ENCODE results near the gene GAGE12F.
"Not testable (repeated sequence)": the region's sequence is repeated elsewhere in the genome, so short reads cannot be mapped to it uniquely, and the experiment has no call there.

GAGE12F gene

GRCh38 chrX:49560542-49560941 is at the start of gene GAGE12F:
GAGE12F (plus strand) TSS chrX:49560842; CDS start chrX:49561997, 1,155 bp downstream.
- DNase-seq (ENCODE audit: low read depth in 2 of 2) = not testable (repeated sequence)

GRCh38 chrX:49531877-49532276 is 28.8 kb upstream of the GAGE12F start, which contains the start of gene GAGE12C:
GAGE12C (plus strand) TSS chrX:49532177; CDS start chrX:49533332, 1,155 bp downstream.
- not testable (repeated sequence) for DNase-seq (ENCODE audit: low read depth in 2 of 2)

GRCh38 chrX:49541433-49541832 is 19.2 kb upstream of the GAGE12F start, which contains the start of gene GAGE12D:
GAGE12D (plus strand) TSS chrX:49541733; CDS start chrX:49542888, 1,155 bp downstream.
- not testable (repeated sequence) for DNase-seq (ENCODE audit: low read depth in 2 of 2)

GRCh38 chrX:49550989-49551388 is 9.7 kb upstream of the GAGE12F start, which contains the start of gene GAGE12E:
GAGE12E (plus strand) TSS chrX:49551289; CDS start chrX:49552444, 1,155 bp downstream.
- not testable (repeated sequence) for DNase-seq (ENCODE audit: low read depth in 2 of 2)

GRCh38 chrX:49568728-49569127 is 8.1 kb downstream of the GAGE12F start:
- DNase-seq (ENCODE audit: low read depth in 2 of 2) = not testable (repeated sequence)

GRCh38 chrX:49569152-49569551 is 8.5 kb downstream of the GAGE12F start:
- DNase-seq (ENCODE audit: low read depth in 2 of 2) = not testable (repeated sequence)

- not testable (repeated sequence) for DNase-seq (ENCODE audit: low read depth in 2 of 2)
Observed at GRCh38 chrX:49570100-49570499, 9.5 kb downstream of the GAGE12F start, which contains the start of gene GAGE12G. GAGE12G (plus strand) TSS chrX:49570400; CDS start chrX:49571555, 1,155 bp downstream.

- DNase-seq (ENCODE audit: low read depth in 2 of 2) = not testable (repeated sequence)
Observed at GRCh38 chrX:49579649-49580048, 19.0 kb downstream of the GAGE12F start, which contains the start of gene GAGE12H. GAGE12H (plus strand) TSS chrX:49579949; CDS start chrX:49581104, 1,155 bp downstream.

- DNase-seq (ENCODE audit: low read depth in 2 of 2) = not testable (repeated sequence)
Observed at GRCh38 chrX:49589196-49589595, 28.6 kb downstream of the GAGE12F start, which contains the start of gene GAGE2A. GAGE2A (plus strand) TSS chrX:49589496; CDS start chrX:49590651, 1,155 bp downstream.

- not testable (repeated sequence) for DNase-seq (ENCODE audit: low read depth in 2 of 2)
Observed at GRCh38 chrX:49589769-49590478, 29.3 kb downstream of the GAGE12F start.

- not testable (repeated sequence) for DNase-seq (ENCODE audit: low read depth in 2 of 2)
Observed at GRCh38 chrX:49590488-49590887, 29.8 kb downstream of the GAGE12F start.

- DNase-seq (ENCODE audit: low read depth in 2 of 2) = not testable (repeated sequence)
Observed at GRCh38 chrX:49598720-49599119, 38.1 kb downstream of the GAGE12F start, which contains the start of gene GAGE1. GAGE1 (plus strand) TSS chrX:49599020; CDS start chrX:49600175, 1,155 bp downstream.

GRCh38 chrX:49610718-49611310 is 50.2 kb downstream of the GAGE12F start:
- no peak for DNase-seq (ENCODE audit: low read depth in 2 of 2)

All from stimulated activated CD4-positive, alpha-beta T cell treated with anti-CD3 and anti-CD28 coated beads, Interleukin-12 subunit alpha, Interleukin-12 subunit beta, amount 100 ng/mL, for 24 hours (primary cell).